Epithelial cell of prostate (primary cell): ENCODE measurements around the gene PDE8B.

ENCODE experiments used
- DNase-seq: peaks from one replicate; pipeline ENCODE4 v3.0.0-alpha.2; 2011; ENCODE audit warnings: low read depth, low spot score
- H3K27ac ChIP-seq: fragments of 450-650 bp; 2 replicates; pipeline ENCODE4 v1.5.1; 2017; ENCODE audit warnings: mild to moderate bottlenecking

Gene PDE8B

GRCh38 chr5:77210091-77210963, at the start of gene PDE8B:
Gene PDE8B, plus strand, starts transcription at chr5:77210680. Its CDS starts 246 bp downstream, at chr5:77210926.
- no peak for DNase-seq
- H3K27ac ChIP-seq: no peak within 1 kb of the TSS

DNA sequence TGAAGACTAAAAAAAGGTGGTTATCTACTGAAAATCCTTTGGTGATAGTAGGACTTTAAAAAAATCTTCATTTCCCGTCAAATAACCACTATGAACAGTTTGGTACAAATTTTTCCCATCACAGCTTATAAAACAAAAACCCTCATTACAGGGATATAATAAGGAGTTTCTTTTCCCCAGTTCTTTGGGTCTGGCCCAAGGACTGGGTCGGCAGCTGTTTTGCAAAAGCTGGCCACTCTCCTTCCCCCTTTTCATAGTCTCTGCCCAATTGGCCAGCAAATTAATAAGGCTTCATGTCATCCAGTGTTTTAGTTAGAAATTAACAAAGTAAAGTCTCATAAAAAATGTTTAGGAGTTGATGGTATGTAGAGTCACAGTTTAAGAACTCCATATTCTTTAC, 47.0 kb upstream of the PDE8B start:
- no peak for DNase-seq
- H3K27ac ChIP-seq: no peak overlapping the region

GRCh38 chr5:77167063-77167462, 43.4 kb upstream of the PDE8B start:
- no peak overlapping the region for H3K27ac ChIP-seq
- no peak for DNase-seq

DNA sequence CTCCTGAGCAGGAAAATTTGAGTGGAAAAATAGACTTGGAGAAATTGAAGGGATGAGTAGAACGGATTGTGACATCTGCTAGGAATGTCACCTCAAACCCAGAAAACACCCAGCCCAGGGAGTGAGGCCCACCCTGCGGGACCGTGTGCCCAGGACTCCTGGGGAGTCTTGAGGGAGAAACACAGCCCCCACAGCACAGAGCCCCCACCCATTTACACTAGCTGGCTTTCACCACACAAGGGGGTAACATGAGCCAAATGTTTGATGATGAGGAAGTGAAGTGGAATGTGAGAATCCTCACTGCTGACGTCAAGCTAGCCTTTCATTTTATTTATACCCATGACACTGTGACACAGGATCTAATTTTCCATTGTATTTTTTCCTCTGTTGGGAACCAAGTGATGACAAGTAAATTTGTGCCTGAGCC, 42.8 kb upstream of the PDE8B start:
- no peak overlapping the region for H3K27ac ChIP-seq
- DNase-seq: no peak

GRCh38 chr5:77168161-77168878, 42.2 kb upstream of the PDE8B start:
- no peak for DNase-seq
- no peak overlapping the region for H3K27ac ChIP-seq

DNA sequence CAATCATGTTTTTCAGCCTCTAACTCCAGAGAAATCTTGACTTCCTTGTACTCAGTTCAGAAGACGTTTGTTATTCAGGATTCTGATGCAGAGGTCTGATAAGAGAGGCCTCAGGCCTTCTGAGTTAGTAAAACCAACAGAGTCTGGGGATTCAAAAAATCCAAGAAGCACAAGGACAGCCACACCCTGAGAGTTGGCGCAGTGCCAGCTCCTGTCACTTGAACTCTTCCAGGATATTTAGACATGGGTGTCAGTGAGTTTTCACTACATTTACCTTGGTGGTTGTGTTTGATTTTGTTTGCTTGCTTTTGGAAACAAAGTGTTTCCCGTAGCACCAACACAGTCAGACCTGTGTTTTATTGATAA, 41.6 kb upstream of the PDE8B start:
- no peak for DNase-seq
- no peak overlapping the region for H3K27ac ChIP-seq

GRCh38 chr5:77170196-77170890, 40.1 kb upstream of the PDE8B start:
- DNase-seq: no peak
- no peak overlapping the region for H3K27ac ChIP-seq

DNA sequence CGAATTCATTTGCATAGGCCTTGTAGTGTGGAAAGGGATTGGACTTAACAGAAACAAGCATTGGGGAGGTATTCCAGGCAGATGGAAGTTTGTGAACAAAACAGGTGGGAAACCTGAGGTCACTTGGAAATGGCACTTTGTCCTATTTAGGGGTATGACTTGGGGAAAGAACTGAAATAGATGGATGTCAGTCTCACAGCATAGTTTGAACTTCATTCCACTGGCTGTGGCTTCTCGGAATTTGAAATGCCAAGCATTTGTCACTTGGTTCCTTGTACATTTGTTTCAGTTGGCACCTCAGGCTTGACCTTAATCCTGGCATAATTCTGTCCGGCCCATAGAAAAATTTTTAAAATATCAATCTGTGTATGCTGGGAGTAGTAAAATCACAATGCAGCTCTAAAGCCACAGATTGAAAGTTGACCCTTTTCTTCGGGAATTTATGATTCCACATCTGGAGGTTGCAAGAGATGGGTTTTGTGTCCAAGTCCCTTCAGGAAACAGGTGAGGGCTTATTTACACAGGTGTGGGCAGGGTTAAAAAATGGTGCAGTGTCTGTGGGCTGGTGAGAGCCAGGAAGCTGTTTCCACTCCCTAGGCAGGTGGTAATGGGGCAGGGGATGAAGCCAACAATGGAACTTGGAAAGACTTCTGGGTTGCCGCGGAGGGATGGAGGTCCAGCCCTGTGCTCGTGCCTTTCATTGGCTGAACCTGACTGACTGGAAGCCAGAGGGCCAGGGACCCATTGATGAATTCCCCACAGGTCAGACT, 39.2 kb upstream of the PDE8B start:
- H3K27ac ChIP-seq: no peak overlapping the region
- no peak for DNase-seq

- no peak for DNase-seq
- H3K27ac ChIP-seq: no peak overlapping the region
Observed at GRCh38 chr5:77172713-77173328, 37.7 kb upstream of the PDE8B start.

DNA sequence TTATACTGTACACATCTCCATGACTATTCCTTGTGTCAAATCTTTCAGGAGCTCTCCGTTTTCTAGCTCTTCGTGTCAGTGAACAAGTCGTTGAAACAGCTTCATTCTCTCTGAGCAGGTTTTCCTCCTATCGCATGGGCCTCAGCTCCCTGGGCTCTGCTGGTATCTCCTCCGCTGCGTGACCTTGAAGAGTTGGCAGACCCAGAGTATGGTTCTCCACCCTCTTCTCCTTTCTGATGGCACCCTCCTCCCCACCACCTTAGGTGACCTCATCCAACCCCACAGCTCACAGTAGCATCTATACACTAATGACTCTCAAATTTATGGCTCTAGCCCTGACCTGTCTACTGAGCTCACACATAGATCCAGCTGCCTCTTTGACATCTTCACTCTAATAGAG, 36.0 kb upstream of the PDE8B start:
- H3K27ac ChIP-seq: no peak overlapping the region
- no peak for DNase-seq

- DNase-seq: no peak
Observed at GRCh38 chr5:77175231-77175630, 35.2 kb upstream of the PDE8B start.

GRCh38 chr5:77176429-77176828, 34.1 kb upstream of the PDE8B start:
- no peak for DNase-seq

More at GRCh38 chr5:77175231-77175630, 35.2 kb upstream of the PDE8B start:
- H3K27ac ChIP-seq: no peak overlapping the region

DNA sequence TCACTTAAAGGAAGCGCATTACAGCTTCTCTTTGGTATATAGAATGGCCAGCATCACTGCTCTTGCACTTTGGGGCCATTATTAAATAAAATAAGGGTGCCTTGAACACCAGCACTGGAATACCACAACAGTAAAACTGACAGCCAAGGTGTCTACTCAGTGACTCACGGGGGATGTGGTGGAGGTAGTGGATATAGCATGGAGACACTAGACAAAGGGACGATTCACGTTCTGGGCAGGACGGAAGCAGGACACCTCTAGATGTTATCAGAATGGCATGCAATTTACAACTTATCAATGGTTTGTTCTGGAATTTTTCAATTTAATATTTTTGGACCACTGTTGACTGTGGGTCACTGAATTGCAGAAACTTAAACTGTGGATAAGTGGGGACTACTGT, 32.9 kb upstream of the PDE8B start:
- DNase-seq: no peak
- no peak overlapping the region for H3K27ac ChIP-seq

More at GRCh38 chr5:77176429-77176828, 34.1 kb upstream of the PDE8B start:
- no peak overlapping the region for H3K27ac ChIP-seq

GRCh38 chr5:77180167-77181081, 30.1 kb upstream of the PDE8B start:
- DNase-seq: no peak
- H3K27ac ChIP-seq: no peak overlapping the region

DNA sequence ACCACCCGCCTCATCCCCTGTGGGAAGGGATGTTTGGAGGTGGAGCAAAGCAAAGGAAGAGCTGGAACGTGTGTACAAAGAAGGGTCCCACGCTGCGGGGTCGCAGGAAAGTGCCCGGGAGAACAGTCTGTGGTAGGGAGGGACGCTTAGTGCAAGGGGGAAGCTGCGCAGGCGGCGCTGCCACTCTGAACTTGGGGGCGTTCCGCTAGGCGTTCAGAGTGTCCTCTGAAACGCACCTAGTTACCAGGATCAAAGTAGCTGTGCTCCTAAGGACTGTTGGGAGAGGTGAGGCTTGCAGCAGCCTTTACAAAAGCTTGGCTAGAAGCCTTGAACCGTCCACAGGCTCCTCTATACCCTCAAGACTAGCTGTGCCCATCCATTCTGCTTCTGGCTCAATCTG, 29.3 kb upstream of the PDE8B start:
- no peak overlapping the region for H3K27ac ChIP-seq
- DNase-seq: no peak

GRCh38 chr5:77181596-77182304, 28.7 kb upstream of the PDE8B start:
- DNase-seq: no peak

DNA sequence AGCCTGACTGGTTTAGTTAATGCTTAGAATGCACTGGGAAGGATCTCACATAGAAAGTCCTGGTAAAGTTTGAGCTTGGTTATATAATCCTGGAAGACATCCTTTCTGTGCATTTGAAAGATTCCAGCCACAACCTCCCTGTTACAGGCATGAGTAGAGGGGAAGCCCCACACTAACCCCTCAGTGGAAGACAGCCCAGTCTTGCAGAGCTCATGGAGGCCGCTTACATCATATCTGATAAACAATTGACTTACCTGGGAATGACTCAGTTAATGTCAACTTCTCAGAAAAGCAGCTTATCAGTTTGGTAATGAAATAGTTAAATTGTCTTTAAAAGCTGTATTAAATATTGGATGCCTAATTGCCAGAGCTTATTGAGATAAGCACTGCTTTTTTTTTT, 28.1 kb upstream of the PDE8B start:
- no peak for DNase-seq
- H3K27ac ChIP-seq: no peak overlapping the region

More at GRCh38 chr5:77181596-77182304, 28.7 kb upstream of the PDE8B start:
- H3K27ac ChIP-seq: no peak overlapping the region
